ENCODE measurements around the gene CERS5. TPM values are rescaled to one million over a fixed set of nuclear protein-coding genes. Genes with fewer than 3 reads are reported as not detected.

CERS5 gene
- total RNA-seq, 4 donors from 2014 or later = 15.2 to 84.2 (median 23.2) TPM

- no peak for DNase-seq
- TF ChIP-seq CTCF (IDR thresholded peaks at IDR 0.05) = no peak
- TF ChIP-seq POLR2A (IDR thresholded peaks at IDR 0.05) = no peak
- H3K27me3 ChIP-seq = no peaks in the 10 kb centered on the region
- H3K4me1 ChIP-seq = peaks cover 0 to 33% (median 2%) of the 10 kb centered on the region in 4 donors
- H3K36me3 ChIP-seq = peaks cover 0 to 34% (median 0%) of the 10 kb centered on the region in 3 donors
- peak overlapping the region in 1 of 4 donors; percentile 85 for H3K27ac ChIP-seq
- H3K9me3 ChIP-seq = no peaks in the 10 kb centered on the region
- no peak overlapping the region for H3K4me3 ChIP-seq
Observed at GRCh38 chr12:50102131-50102531, 65.0 kb downstream of the CERS5 start.

- Histone ChIP-seq H3K4me1 (peaks cover 0 to 28% (median 2%) of the 10 kb centered on the region in 4 donors), H3K4me3 (no peak overlapping the region), H3K9me3 (no peaks in the 10 kb centered on the region), H3K27ac (no peak overlapping the region), H3K27me3 (no peaks in the 10 kb centered on the region), H3K36me3 (peaks cover 0 to 38% (median 0%) of the 10 kb centered on the region in 3 donors)
- no peak for DNase-seq
- TF ChIP-seq POLR2A (IDR thresholded peaks at IDR 0.05) (no peak), CTCF (IDR thresholded peaks at IDR 0.05) (peak in 4 of 6 experiments; percentile 11 to 63 (median 62))
Observed at GRCh38 chr12:50101663-50102062, 65.5 kb downstream of the CERS5 start.

GRCh38 chr12:50100561-50100960, 66.6 kb downstream of the CERS5 start:
- peaks cover 0 to 20% (median 2%) of the 10 kb centered on the region in 4 donors for H3K4me1 ChIP-seq
- TF ChIP-seq POLR2A (IDR thresholded peaks at IDR 0.05) (no peak), CTCF (IDR thresholded peaks at IDR 0.05) (no peak)
- H3K36me3 ChIP-seq = peaks cover 0 to 49% (median 0%) of the 10 kb centered on the region in 3 donors
- no peak for DNase-seq
- no peak overlapping the region for H3K27ac ChIP-seq
- no peak overlapping the region for H3K4me3 ChIP-seq
- H3K27me3 ChIP-seq = no peaks in the 10 kb centered on the region
- no peaks in the 10 kb centered on the region for H3K9me3 ChIP-seq

GRCh38 chr12:50099302-50100008, 67.7 kb downstream of the CERS5 start:
- H3K4me3 ChIP-seq = no peak overlapping the region
- H3K4me1 ChIP-seq = peaks cover 0 to 14% (median 2%) of the 10 kb centered on the region in 4 donors
- H3K9me3 ChIP-seq = no peaks in the 10 kb centered on the region
- TF ChIP-seq CTCF (IDR thresholded peaks at IDR 0.05) (no peak), POLR2A (IDR thresholded peaks at IDR 0.05) (no peak)
- H3K36me3 ChIP-seq = peaks cover 0 to 60% (median 0%) of the 10 kb centered on the region in 3 donors
- no peak for DNase-seq
- H3K27me3 ChIP-seq = no peaks in the 10 kb centered on the region
- no peak overlapping the region for H3K27ac ChIP-seq

- DNase-seq = peak in 1 of 3 donors; percentile 15
- Histone ChIP-seq H3K36me3 (peaks cover 0 to 75% (median 7%) of the 10 kb centered on the region in 3 donors), H3K27me3 (no peaks in the 10 kb centered on the region), H3K9me3 (no peaks in the 10 kb centered on the region), H3K4me1 (peaks cover 0 to 6% (median 0%) of the 10 kb centered on the region in 4 donors), H3K4me3 (no peak overlapping the region), H3K27ac (no peak overlapping the region)
- TF ChIP-seq POLR2A (IDR thresholded peaks at IDR 0.05) (no peak), CTCF (IDR thresholded peaks at IDR 0.05) (no peak)
Observed at GRCh38 chr12:50097952-50098351, 69.2 kb downstream of the CERS5 start.
